Measurements from ENCODE around the gene COX4I1.

DNA sequence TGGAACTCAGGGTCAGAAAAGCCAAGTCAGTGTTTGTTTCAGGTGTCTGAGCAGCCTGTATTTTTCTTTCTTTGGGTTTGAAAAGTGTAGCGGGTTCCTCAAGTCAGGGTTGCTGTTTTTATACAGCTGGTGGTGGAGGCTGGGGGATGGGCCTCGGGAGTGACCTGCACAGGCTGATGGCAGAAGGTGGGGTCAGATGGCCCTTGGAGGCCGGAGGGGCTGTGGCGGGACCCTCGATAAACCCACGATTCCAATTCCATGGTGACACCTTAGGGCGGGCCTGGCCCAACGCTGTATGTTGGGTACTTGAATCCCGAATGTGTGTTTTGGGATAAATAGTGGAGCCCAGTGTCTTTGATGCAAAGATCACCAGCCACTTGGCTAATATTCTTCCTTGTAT, 28.7 kb downstream of the COX4I1 start:
- TF ChIP-seq POLR2AphosphoS5 (IDR thresholded peaks at IDR 0.05) (no peak), POLR2A (IDR thresholded peaks at IDR 0.05) (no peak)
- TF ChIP-seq, protein P1, sequence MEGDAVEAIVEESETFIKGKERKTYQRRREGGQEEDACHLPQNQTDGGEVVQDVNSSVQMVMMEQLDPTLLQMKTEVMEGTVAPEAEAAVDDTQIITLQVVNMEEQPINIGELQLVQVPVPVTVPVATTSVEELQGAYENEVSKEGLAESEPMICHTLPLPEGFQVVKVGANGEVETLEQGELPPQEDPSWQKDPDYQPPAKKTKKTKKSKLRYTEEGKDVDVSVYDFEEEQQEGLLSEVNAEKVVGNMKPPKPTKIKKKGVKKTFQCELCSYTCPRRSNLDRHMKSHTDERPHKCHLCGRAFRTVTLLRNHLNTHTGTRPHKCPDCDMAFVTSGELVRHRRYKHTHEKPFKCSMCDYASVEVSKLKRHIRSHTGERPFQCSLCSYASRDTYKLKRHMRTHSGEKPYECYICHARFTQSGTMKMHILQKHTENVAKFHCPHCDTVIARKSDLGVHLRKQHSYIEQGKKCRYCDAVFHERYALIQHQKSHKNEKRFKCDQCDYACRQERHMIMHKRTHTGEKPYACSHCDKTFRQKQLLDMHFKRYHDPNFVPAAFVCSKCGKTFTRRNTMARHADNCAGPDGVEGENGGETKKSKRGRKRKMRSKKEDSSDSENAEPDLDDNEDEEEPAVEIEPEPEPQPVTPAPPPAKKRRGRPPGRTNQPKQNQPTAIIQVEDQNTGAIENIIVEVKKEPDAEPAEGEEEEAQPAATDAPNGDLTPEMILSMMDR (IDR thresholded peaks at IDR 0.05), result no peak
